OCI-LY3 (cell line): Measurements from ENCODE around the gene ACOXL.

Experiments
- CTCF ChIP-seq: fragments of 200-600, 300-600 bp; sonication (generic); IDR thresholded peaks from 2 replicates; pipeline ENCODE4 v1.5.1; 2014; ENCODE audit warnings: antibody characterized with exemption, low read length, low read depth
- EZH2phosphoT487 ChIP-seq: fragments of 200-600 bp; shearing (Covaris generic); IDR thresholded peaks from 2 replicates; pipeline ENCODE4 v1.6.1; 2018; ENCODE audit warnings: antibody characterized with exemption, mixed run types, low read depth

- TF ChIP-seq CTCF (no peak), EZH2phosphoT487 (no peak)
These were observed 129.4 kb downstream of the ACOXL start for GRCh38 chr2:110861616-110862260.
